Astrocyte of the hippocampus (primary cell): ENCODE results near the gene SIDT2.

Experiments used
- DNase-seq: peaks from one replicate; pipeline ENCODE4 v3.0.0; 2011; ENCODE audit warnings: low read depth, low spot score

SIDT2 gene

GRCh38 chr11:117188620-117189081 lies 10.1 kb downstream of the SIDT2 start:
- no peak for DNase-seq

GRCh38 chr11:117189191-117189940 lies 10.8 kb downstream of the SIDT2 start:
- DNase-seq: no peak

GRCh38 chr11:117189941-117190544 lies 11.5 kb downstream of the SIDT2 start:
- no peak for DNase-seq

GRCh38 chr11:117191680-117192400 lies 13.3 kb downstream of the SIDT2 start:
- DNase-seq: no peak

GRCh38 chr11:117192401-117192875 lies 13.9 kb downstream of the SIDT2 start:
- DNase-seq: no peak

- DNase-seq: no peak
Measured at GRCh38 chr11:117193130-117194020, 14.8 kb downstream of the SIDT2 start.

GRCh38 chr11:117194267-117194666 lies 15.7 kb downstream of the SIDT2 start:
- DNase-seq: no peak

GRCh38 chr11:117195258-117195657 lies 16.7 kb downstream of the SIDT2 start:
- DNase-seq: no peak

GRCh38 chr11:117195761-117196160 lies 17.2 kb downstream of the SIDT2 start:
- DNase-seq: no peak

GRCh38 chr11:117197006-117197405 lies 18.5 kb downstream of the SIDT2 start:
- DNase-seq: no peak

- DNase-seq: peak; percentile 78
Measured at GRCh38 chr11:117197516-117198456, 19.2 kb downstream of the SIDT2 start.

GRCh38 chr11:117198613-117199012 lies 20.1 kb downstream of the SIDT2 start:
- no peak for DNase-seq

- DNase-seq: peak; percentile 99
Measured at GRCh38 chr11:117199053-117199915, 20.7 kb downstream of the SIDT2 start, which contains the start of gene TAGLN. TAGLN (plus strand) TSS chr11:117199370; CDS start chr11:117203014, 3,644 bp downstream.

GRCh38 chr11:117199916-117200812 lies 21.6 kb downstream of the SIDT2 start:
- peak; percentile 48 for DNase-seq

GRCh38 chr11:117200813-117201657 lies 22.5 kb downstream of the SIDT2 start:
- peak; percentile 33 for DNase-seq

GRCh38 chr11:117201658-117202305 lies 23.2 kb downstream of the SIDT2 start:
- peak; percentile 35 for DNase-seq
